ENCODE measurements around the gene ENAM.

DNA sequence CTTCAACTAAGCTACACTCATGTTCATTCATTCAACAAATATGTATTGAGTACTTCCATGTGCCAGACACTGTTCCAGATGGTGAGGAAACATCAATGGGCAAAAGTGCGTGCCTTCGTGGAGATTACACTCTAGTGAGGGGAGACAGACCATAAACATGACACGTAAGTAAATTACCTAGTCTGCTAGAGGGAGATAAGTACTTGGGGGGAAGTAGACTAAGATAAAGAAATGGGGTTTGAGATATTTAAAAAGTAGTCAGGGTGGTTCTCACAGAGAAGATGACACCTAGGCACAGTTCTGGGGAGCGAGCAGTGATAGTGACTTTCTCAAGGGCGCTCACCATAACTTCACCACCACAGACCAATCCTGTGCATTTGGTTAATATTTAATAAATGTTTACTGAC lies 26.1 kb downstream of the ENAM start:
- no peak for TF ChIP-seq EZH2 (IDR thresholded peaks at IDR 0.05; ENCODE audit: low read length, missing control alignments)
- TF ChIP-seq, protein P1, sequence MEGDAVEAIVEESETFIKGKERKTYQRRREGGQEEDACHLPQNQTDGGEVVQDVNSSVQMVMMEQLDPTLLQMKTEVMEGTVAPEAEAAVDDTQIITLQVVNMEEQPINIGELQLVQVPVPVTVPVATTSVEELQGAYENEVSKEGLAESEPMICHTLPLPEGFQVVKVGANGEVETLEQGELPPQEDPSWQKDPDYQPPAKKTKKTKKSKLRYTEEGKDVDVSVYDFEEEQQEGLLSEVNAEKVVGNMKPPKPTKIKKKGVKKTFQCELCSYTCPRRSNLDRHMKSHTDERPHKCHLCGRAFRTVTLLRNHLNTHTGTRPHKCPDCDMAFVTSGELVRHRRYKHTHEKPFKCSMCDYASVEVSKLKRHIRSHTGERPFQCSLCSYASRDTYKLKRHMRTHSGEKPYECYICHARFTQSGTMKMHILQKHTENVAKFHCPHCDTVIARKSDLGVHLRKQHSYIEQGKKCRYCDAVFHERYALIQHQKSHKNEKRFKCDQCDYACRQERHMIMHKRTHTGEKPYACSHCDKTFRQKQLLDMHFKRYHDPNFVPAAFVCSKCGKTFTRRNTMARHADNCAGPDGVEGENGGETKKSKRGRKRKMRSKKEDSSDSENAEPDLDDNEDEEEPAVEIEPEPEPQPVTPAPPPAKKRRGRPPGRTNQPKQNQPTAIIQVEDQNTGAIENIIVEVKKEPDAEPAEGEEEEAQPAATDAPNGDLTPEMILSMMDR (conservative IDR thresholded peaks at IDR 0.05 in 1 of 2, IDR thresholded peaks at IDR 0.05 in 1 of 2; ENCODE audit: low read depth in 1 of 2, low read length in 2 of 2) = no peak
